ENCODE results near the gene CAB39.

Gene CAB39

DNA sequence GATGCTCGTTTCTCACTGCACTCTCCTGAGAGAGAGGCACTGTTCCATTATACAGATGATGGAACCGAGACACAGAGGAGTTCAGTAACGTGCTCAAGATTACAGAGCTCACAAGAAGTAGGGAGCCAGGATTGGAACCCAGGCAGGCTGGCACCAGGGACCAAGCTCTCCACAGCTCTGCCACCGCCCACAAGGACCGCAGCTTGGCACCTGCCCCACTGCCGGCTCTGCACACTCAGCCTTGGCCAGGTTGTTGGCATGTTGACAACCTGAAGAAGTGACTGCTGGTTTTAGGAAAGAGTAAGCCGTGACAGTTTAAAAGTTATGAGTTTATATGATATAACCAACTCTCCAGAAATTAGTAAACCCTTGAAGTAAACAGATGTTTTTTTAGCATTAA is 104.1 kb downstream of the CAB39 start:
- H3K9me3 ChIP-seq (ENCODE audit: control insufficient read depth, low read length) = no peaks in the 10 kb centered on the region
- H3K36me3 ChIP-seq (ENCODE audit: control insufficient read depth, insufficient read depth, low read length) = peaks cover 71% of the 10 kb centered on the region
- no peak overlapping the region for H3K4me3 ChIP-seq (ENCODE audit: extremely low read depth, insufficient read depth, low read length, poor library complexity, severe bottlenecking)
- H3K4me1 ChIP-seq (ENCODE audit: control insufficient read depth, insufficient read depth, low read length, poor library complexity, severe bottlenecking) = no peaks in the 10 kb centered on the region
- no peak overlapping the region for H3K27ac ChIP-seq (ENCODE audit: low read depth, low read length, severe bottlenecking)
- 88 to 100% methylated on average over 4 to 5 of the region's 7 CpGs for WGBS, 2 experiments (ENCODE audit: insufficient coverage in 2 of 2)

DNA sequence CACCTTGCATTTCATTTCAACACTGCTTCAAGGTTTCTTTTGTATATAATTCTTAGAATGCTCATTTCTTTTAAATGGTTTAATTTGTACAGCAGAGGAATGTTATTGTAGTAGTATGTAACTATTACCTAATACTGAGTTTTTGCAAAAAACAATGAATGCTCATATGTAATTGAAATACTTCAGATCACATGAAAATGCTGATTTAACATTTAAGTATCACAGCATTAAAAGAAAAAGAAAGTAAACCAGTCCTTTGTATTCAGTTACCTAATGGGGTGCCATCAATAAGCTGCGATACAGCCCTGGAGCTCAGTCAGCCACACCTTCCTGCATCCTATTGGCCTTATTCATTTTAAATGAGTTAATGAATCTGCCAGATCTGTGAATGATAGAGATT is 106.8 kb downstream of the CAB39 start:
- no peaks in the 10 kb centered on the region for H3K9me3 ChIP-seq (ENCODE audit: control insufficient read depth, low read length)
- no CpG with 5 or more reads among the region's 1 CpG for WGBS, 2 experiments (ENCODE audit: insufficient coverage in 2 of 2)
- H3K27ac ChIP-seq (ENCODE audit: low read depth, low read length, severe bottlenecking) = no peak overlapping the region
- no peak overlapping the region for H3K4me3 ChIP-seq (ENCODE audit: extremely low read depth, insufficient read depth, low read length, poor library complexity, severe bottlenecking)
- peaks cover 50% of the 10 kb centered on the region for H3K36me3 ChIP-seq (ENCODE audit: control insufficient read depth, insufficient read depth, low read length)
- H3K4me1 ChIP-seq (ENCODE audit: control insufficient read depth, insufficient read depth, low read length, poor library complexity, severe bottlenecking) = no peaks in the 10 kb centered on the region

DNA sequence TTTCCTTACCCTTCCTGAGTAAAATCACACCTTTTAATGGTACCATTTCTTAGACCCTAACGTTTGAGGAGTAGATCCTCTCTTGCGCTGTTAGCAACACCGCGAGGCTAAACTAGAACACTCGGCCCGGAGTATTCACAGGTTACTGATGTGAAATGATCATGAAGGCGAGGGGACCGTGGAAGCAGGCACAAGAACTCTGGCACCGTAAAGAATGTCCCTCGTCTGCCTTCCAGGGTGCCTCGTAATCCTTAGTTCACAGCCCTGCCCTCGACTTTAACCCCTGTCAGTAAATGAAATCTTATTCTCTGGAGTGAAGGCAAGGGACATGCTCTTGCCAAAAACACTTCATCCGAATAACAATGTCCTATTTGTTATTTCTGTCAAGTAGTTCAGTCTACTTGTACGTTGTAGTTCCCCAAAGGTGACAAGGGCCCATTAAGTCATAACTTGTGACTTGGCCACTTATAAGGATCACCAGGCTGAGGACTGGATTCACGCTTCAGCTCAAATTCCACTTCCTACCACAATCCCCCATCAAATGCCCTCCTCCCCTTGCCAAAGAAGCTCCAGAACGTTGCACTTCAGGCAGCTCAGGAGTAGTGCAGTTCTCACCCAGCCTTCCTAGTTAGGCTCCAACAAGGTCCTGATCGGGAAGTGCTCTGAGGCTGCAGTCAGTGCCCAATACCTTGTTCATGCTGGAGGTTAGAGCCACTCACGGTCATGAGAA is 108.8 kb downstream of the CAB39 start:
- 80 to 84% methylated on average over 17 to 18 of the region's 18 CpGs for WGBS, 2 experiments (ENCODE audit: insufficient coverage in 2 of 2)
- peaks cover 34% of the 10 kb centered on the region for H3K36me3 ChIP-seq (ENCODE audit: control insufficient read depth, insufficient read depth, low read length)
- H3K4me3 ChIP-seq (ENCODE audit: extremely low read depth, insufficient read depth, low read length, poor library complexity, severe bottlenecking) = no peak overlapping the region
- no peaks in the 10 kb centered on the region for H3K4me1 ChIP-seq (ENCODE audit: control insufficient read depth, insufficient read depth, low read length, poor library complexity, severe bottlenecking)
- no peak overlapping the region for H3K27ac ChIP-seq (ENCODE audit: low read depth, low read length, severe bottlenecking)
- H3K9me3 ChIP-seq (ENCODE audit: control insufficient read depth, low read length) = no peaks in the 10 kb centered on the region

DNA sequence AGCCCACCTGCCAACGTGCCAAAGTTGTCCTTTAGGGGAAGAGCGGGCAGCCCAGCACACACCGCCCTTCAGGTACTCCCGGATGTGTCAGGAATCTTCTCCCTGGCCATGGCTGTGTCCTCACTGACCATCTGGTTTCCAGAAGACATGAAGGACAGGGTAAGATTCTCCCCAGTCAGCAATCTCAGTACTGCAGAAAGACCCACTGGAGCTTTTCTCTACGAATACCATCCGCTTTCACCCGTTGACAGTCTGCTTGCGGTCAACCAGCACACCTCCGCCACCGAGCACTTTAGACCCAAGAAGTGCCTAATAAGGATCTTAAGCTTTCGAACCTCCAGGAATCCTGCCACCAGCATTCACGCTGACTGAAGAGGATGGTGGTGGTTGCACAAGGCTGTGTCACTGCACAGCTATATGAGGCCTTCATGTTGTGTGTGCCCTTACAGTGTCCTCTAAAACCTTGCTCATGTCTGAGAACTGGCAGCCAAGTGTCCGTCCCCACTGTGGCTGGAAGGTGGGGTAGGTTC is 109.4 kb downstream of the CAB39 start:
- no peak overlapping the region for H3K4me3 ChIP-seq (ENCODE audit: extremely low read depth, insufficient read depth, low read length, poor library complexity, severe bottlenecking)
- WGBS, 2 experiments (ENCODE audit: insufficient coverage in 2 of 2) = 97 to 98% methylated on average over 11 to 13 of the region's 13 CpGs
- no peaks in the 10 kb centered on the region for H3K4me1 ChIP-seq (ENCODE audit: control insufficient read depth, insufficient read depth, low read length, poor library complexity, severe bottlenecking)
- no peaks in the 10 kb centered on the region for H3K9me3 ChIP-seq (ENCODE audit: control insufficient read depth, low read length)
- H3K27ac ChIP-seq (ENCODE audit: low read depth, low read length, severe bottlenecking) = no peak overlapping the region
- peaks cover 28% of the 10 kb centered on the region for H3K36me3 ChIP-seq (ENCODE audit: control insufficient read depth, insufficient read depth, low read length)

DNA sequence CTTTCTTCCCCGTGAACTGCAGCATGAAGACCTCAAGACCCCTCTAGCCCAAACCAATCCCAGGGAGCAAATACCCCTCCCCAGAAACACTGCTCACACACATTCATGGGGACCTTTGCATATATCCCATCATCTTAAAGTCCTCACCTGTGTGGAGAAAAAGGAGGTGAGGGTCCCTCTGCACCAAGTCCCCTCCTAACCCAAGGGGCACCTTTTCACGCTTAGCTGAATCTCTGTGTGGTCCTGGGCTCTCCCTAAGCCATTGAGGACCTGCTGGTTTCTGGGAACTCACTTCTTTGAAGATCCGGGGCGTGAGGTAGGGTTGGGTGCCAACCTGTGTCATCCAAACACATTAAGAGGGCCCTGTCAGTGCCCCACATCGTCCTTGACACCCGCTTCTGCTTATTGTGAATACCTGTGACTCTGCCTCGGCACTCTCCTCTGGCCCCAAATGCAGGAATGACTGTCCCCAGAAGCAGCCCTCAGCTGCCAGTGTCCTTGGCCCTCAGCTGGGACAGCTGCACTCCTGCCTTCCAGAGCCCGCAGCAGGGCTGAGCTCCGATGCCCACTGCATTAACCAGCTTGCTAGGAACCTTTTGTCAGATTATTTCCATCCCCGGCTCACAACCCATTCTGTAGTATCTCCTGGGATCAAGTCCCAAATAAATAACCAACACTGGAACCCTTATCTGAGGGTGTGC is 110.8 kb downstream of the CAB39 start:
- 91% methylated on average over 9 to 10 of the region's 10 CpGs for WGBS, 2 experiments (ENCODE audit: insufficient coverage in 2 of 2)

DNA sequence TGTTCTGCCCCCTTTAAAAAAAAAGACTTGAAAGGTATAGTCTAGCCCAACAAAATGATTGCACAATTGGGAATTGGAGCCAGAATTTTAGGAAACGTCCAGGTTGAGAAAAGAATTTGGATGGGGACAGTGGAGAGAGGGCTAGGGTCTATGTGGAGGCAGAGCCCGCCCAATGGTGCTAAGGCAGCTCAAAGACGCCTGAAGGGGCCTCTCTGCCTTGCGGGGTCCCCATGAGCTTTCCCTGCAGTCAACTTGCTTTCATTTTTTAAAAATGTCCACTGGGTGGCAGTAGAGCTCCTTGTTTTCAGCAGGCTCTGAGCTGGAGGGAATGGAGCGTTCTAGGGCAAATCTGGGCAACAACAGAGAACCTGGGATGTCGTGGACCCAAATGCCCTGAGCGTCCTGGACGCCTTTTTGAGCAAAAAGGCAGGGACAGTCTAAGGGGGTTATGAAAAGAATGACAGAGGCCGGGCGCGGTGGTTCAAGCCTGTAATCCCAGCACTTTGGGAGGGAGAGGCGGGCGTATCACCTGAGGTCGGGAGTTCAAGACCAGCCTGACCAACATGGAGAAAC is 111.8 kb downstream of the CAB39 start:
- H3K9me3 ChIP-seq (ENCODE audit: control insufficient read depth, low read length) = no peaks in the 10 kb centered on the region
- WGBS, 2 experiments (ENCODE audit: insufficient coverage in 2 of 2) = 21 to 32% methylated on average over 10 to 12 of the region's 14 CpGs
- H3K4me1 ChIP-seq (ENCODE audit: control insufficient read depth, insufficient read depth, low read length, poor library complexity, severe bottlenecking) = no peaks in the 10 kb centered on the region
- peaks cover 7% of the 10 kb centered on the region for H3K36me3 ChIP-seq (ENCODE audit: control insufficient read depth, insufficient read depth, low read length)
- no peak overlapping the region for H3K27ac ChIP-seq (ENCODE audit: low read depth, low read length, severe bottlenecking)
- H3K4me3 ChIP-seq (ENCODE audit: extremely low read depth, insufficient read depth, low read length, poor library complexity, severe bottlenecking) = no peak overlapping the region

More for the DNA sequence above, 110.8 kb downstream of the CAB39 start:
- no peak overlapping the region for H3K4me3 ChIP-seq (ENCODE audit: extremely low read depth, insufficient read depth, low read length, poor library complexity, severe bottlenecking)
- no peaks in the 10 kb centered on the region for H3K4me1 ChIP-seq (ENCODE audit: control insufficient read depth, insufficient read depth, low read length, poor library complexity, severe bottlenecking)
- no peaks in the 10 kb centered on the region for H3K9me3 ChIP-seq (ENCODE audit: control insufficient read depth, low read length)
- H3K36me3 ChIP-seq (ENCODE audit: control insufficient read depth, insufficient read depth, low read length) = peaks cover 15% of the 10 kb centered on the region
- no peak overlapping the region for H3K27ac ChIP-seq (ENCODE audit: low read depth, low read length, severe bottlenecking)

DNA sequence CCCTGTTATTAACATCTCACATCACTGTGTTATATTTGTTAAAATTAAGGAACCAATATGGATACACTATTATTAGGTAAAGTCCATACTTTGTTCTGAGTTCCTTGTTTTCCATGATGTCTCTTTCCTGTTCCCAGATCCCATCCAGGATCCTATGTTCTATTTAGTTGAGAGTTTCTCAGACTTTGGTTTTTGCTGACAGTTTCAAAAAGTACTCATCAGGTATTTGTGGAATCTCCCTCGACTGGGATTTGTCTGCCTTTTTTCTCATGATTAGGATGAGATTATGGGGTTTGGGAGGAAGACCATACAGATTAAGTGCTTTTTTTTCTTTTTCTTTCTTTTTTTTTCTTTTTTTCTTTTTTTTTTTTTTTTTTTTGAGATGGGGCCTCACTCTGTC is 112.7 kb downstream of the CAB39 start:
- WGBS, 2 experiments (ENCODE audit: insufficient coverage in 2 of 2) = no CpG with 5 or more reads among the region's 1 CpG
- Histone ChIP-seq H3K9me3 (ENCODE audit: control insufficient read depth, low read length) (no peaks in the 10 kb centered on the region), H3K4me1 (ENCODE audit: control insufficient read depth, insufficient read depth, low read length, poor library complexity, severe bottlenecking) (no peaks in the 10 kb centered on the region), H3K4me3 (ENCODE audit: extremely low read depth, insufficient read depth, low read length, poor library complexity, severe bottlenecking) (no peak overlapping the region), H3K27ac (ENCODE audit: low read depth, low read length, severe bottlenecking) (no peak overlapping the region), H3K36me3 (ENCODE audit: control insufficient read depth, insufficient read depth, low read length) (peaks cover 7% of the 10 kb centered on the region)

DNA sequence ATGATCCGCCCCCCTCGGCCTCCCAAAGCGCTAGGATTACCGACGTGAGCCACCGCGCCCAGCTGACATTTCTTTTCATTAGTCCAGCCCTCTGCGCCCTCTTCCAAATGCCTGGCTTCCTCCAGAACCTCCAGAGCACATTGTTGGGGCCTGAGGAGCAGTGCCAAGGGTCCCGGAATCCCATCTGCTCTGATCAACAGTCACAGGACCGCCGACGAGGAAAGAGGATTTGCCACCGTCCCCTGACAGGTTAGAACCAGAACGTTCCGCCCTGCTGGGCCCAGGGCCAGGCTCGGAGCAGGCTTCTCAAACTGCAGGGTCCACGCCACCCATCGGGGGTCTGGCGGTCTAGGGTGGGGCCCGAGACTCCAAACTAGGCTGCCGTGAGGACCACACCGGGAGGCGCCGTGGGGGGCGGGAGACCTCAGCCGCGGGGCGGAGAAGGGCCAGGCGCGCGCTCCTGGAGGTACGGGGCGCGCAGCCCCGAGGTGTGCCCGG is 115.2 kb downstream of the CAB39 start:
- Histone ChIP-seq H3K36me3 (ENCODE audit: control insufficient read depth, insufficient read depth, low read length) (no peaks in the 10 kb centered on the region), H3K27ac (ENCODE audit: low read depth, low read length, severe bottlenecking) (no peak overlapping the region), H3K4me3 (ENCODE audit: extremely low read depth, insufficient read depth, low read length, poor library complexity, severe bottlenecking) (no peak overlapping the region), H3K9me3 (ENCODE audit: control insufficient read depth, low read length) (no peaks in the 10 kb centered on the region), H3K4me1 (ENCODE audit: control insufficient read depth, insufficient read depth, low read length, poor library complexity, severe bottlenecking) (no peaks in the 10 kb centered on the region)
- 96% methylated on average over 24 to 36 of the region's 36 CpGs for WGBS, 2 experiments (ENCODE audit: insufficient coverage in 2 of 2)

DNA sequence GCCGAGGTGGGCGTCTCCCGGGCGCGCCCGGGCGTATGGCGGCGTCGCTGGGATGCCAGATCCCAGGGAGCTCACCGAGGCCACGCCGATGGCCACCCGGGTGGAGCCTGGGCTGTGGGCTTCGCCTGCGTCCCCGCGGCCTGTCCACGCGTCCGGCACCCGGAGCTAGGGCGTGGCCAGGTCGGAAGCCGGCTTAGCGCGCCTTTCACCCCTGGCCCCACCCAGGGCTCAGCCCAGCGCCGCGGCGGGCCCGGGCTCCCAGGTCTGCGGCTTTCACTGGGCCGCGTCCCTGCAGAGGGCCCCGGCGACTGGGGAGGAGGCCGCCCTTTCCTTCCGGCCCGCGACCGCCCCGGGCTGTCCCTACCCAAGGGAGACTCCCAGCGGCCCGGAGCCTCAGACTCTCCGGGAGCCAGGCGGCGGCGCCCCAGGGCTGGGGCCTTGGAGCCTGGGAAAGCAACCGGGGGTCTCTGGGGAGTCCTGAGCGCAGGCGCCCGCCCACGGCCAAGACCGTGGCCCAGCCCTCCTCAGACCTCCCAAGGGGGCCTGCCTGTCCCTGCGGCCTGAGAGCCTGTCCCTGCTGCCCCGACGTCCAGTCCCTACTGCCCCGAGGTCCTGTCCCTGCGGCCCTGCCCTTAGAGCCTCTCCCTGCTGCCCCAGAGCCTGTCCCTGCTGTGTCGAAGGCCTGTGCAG is 115.8 kb downstream of the CAB39 start:
- WGBS, 2 experiments (ENCODE audit: insufficient coverage in 2 of 2) = 91 to 98% methylated on average over 38 to 60 of the region's 61 CpGs

DNA sequence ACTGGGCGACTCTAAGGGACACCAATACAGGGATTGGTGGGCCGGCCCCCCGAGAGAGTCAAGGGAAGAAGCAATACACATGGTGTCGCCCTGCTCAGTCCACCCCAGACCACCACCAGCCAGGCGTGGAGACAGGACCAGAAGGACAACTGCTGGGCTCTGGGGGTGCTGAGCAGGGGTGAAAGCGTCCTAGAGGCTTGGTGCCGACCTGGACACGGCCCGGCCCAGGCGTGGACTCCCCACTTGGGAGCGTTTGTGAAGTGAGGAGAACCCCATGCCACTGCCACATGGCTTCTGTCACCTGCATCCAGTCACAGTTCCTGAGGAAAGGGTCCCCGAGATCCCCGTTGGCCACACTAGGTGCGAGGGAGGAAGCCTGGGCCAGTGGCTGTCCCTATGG is 116.7 kb downstream of the CAB39 start:
- WGBS, 2 experiments (ENCODE audit: insufficient coverage in 2 of 2) = 91 to 94% methylated on average over 10 to 14 of the region's 14 CpGs
- Histone ChIP-seq H3K4me1 (ENCODE audit: control insufficient read depth, insufficient read depth, low read length, poor library complexity, severe bottlenecking) (no peaks in the 10 kb centered on the region), H3K4me3 (ENCODE audit: extremely low read depth, insufficient read depth, low read length, poor library complexity, severe bottlenecking) (no peak overlapping the region), H3K27ac (ENCODE audit: low read depth, low read length, severe bottlenecking) (no peak overlapping the region), H3K9me3 (ENCODE audit: control insufficient read depth, low read length) (no peaks in the 10 kb centered on the region), H3K36me3 (ENCODE audit: control insufficient read depth, insufficient read depth, low read length) (no peaks in the 10 kb centered on the region)

More for the DNA sequence above, 115.8 kb downstream of the CAB39 start:
- Histone ChIP-seq H3K27ac (ENCODE audit: low read depth, low read length, severe bottlenecking) (no peak overlapping the region), H3K4me1 (ENCODE audit: control insufficient read depth, insufficient read depth, low read length, poor library complexity, severe bottlenecking) (no peaks in the 10 kb centered on the region), H3K4me3 (ENCODE audit: extremely low read depth, insufficient read depth, low read length, poor library complexity, severe bottlenecking) (no peak overlapping the region), H3K36me3 (ENCODE audit: control insufficient read depth, insufficient read depth, low read length) (no peaks in the 10 kb centered on the region), H3K9me3 (ENCODE audit: control insufficient read depth, low read length) (no peaks in the 10 kb centered on the region)
